IMR-90 (cell line): ENCODE measurements around the gene MRPL28. TPM values are rescaled to one million over a fixed set of nuclear protein-coding genes. Genes with fewer than 3 reads are reported as not detected.

Experiments
- ATAC-seq: fragments of 200-7000 bp; cut with Tn5 transposase; 2 replicates; pipeline ENCODE4 v1.9.1; 2020; ENCODE audit warnings: low read depth, mild to moderate bottlenecking, moderate library complexity
- BruUV-seq: library from RNA; stranded (reverse); fragments of 400-500 nt; replicated peaks from 2 replicates; lab custom pipeline; 2021; lab: Mats Ljungman, UMichigan
- CTCF ChIA-PET: fragments of 300-600 bp; formaldehyde crosslinking; extraction: SDS; loops from one replicate; lab custom pipeline; 2021; ENCODE audit warnings: antibody characterized with exemption; lab: Yijun Ruan, JAX
- POLR2A ChIA-PET: fragments of 300-600 bp; sonication (Branson Sonifier 250); formaldehyde crosslinking; loops from one replicate; lab custom pipeline; 2022; ENCODE audit warnings: antibody characterized with exemption; ENCODE audit not compliant: unreplicated experiment; lab: Charles Lee
- DNase-seq: peaks from one replicate; pipeline ENCODE4 v3.0.0; 2013
- H2AFZ ChIP-seq: replicated peaks from 2 replicates; pipeline ENCODE3; 2013; ENCODE audit warnings: low read length, mild to moderate bottlenecking; ENCODE audit not compliant: poor library complexity
- H2AK5ac ChIP-seq: 2 replicates; pipeline ENCODE4 v1.6.1; 2013; ENCODE audit warnings: low read depth, low read length, inconsistent platforms
- H2AK9ac ChIP-seq: replicated peaks from 2 replicates; pipeline ENCODE3; 2013; ENCODE audit warnings: mild to moderate bottlenecking, low read depth, low read length, moderate library complexity; ENCODE audit not compliant: poor library complexity
- H2BK120ac ChIP-seq: 2 replicates; pipeline ENCODE4 v1.6.1; 2013; ENCODE audit warnings: low read depth, low read length, inconsistent platforms
- H2BK15ac ChIP-seq: 3 replicates; pipeline ENCODE4 v1.6.1; 2013; ENCODE audit warnings: low read depth, low read length, inconsistent platforms
- H2BK20ac ChIP-seq: 2 replicates; pipeline ENCODE4 v1.6.1; 2013; ENCODE audit warnings: low read depth, mild to moderate bottlenecking, inconsistent platforms, low read length, moderate library complexity
- H2BK5ac ChIP-seq: 2 replicates; pipeline ENCODE4 v1.6.1; 2013; ENCODE audit warnings: mild to moderate bottlenecking, low read depth, low read length, inconsistent platforms; ENCODE audit not compliant: poor library complexity, severe bottlenecking
- H3K14ac ChIP-seq: replicated peaks from 2 replicates; pipeline ENCODE4 v1.6.1; 2013; ENCODE audit warnings: low read depth, low read length, inconsistent platforms
- H3K18ac ChIP-seq: 2 replicates; pipeline ENCODE4 v1.6.1; 2013; ENCODE audit warnings: low read depth, low read length, control low read depth
- H3K23ac ChIP-seq: 2 replicates; pipeline ENCODE4 v1.6.1; 2013; ENCODE audit warnings: low read depth, low read length, inconsistent platforms
- H3K27ac ChIP-seq: 2 replicates; pipeline ENCODE4 v1.5.1; 2013; ENCODE audit warnings: mild to moderate bottlenecking, control low read depth, low read length; ENCODE audit not compliant: insufficient read depth
- H3K27me3 ChIP-seq: 2 replicates; pipeline ENCODE4 v1.6.1; 2013; ENCODE audit warnings: low read length; ENCODE audit not compliant: control insufficient read depth, insufficient read depth
- H3K36me3 ChIP-seq: 2 replicates; pipeline ENCODE4 v1.6.1; 2013; ENCODE audit warnings: low read length, mixed read lengths; ENCODE audit not compliant: control insufficient read depth, insufficient read depth
- H3K4ac ChIP-seq: 2 replicates; pipeline ENCODE4 v1.6.1; 2013; ENCODE audit warnings: low read depth, low read length, inconsistent platforms
- H3K4me1 ChIP-seq: 2 replicates; pipeline ENCODE4 v1.6.1; 2013; ENCODE audit warnings: low read length, mixed read lengths; ENCODE audit not compliant: control insufficient read depth, insufficient read depth
- H3K4me2 ChIP-seq: 2 replicates; pipeline ENCODE4 v1.6.1; 2013; ENCODE audit warnings: low read depth, mild to moderate bottlenecking, control low read depth, low read length, moderate library complexity
- H3K4me3 ChIP-seq: 2 replicates; pipeline ENCODE4 v1.5.1; 2013; ENCODE audit warnings: low read depth, mild to moderate bottlenecking, control low read depth, low read length, moderate library complexity; ENCODE audit not compliant: insufficient read depth
- H3K56ac ChIP-seq: 2 replicates; pipeline ENCODE4 v1.6.1; 2013; ENCODE audit warnings: low read length, inconsistent platforms; ENCODE audit not compliant: insufficient read depth; ENCODE audit errors: extremely low read depth
- H3K79me1 ChIP-seq, 2 experiments: 2 replicates each; pipeline ENCODE4 v1.6.1; 2013; ENCODE audit warnings: low read length in 2 of 2, inconsistent platforms in 1 of 2, low read depth in 1 of 2
- H3K9ac ChIP-seq: 2 replicates; pipeline ENCODE4 v1.6.1; 2013; ENCODE audit warnings: low read depth, low read length, control low read depth
- H3K9me1 ChIP-seq: 2 replicates; pipeline ENCODE4 v1.6.1; 2013; ENCODE audit warnings: low read length, inconsistent platforms; ENCODE audit not compliant: insufficient read depth
- H3K9me3 ChIP-seq: 2 replicates; pipeline ENCODE4 v1.6.1; 2013; ENCODE audit warnings: low read length; ENCODE audit not compliant: control insufficient read depth, insufficient read depth
- H4K20me1 ChIP-seq: 2 replicates; pipeline ENCODE4 v1.6.1; 2013; ENCODE audit warnings: low read length, inconsistent platforms; ENCODE audit not compliant: insufficient read depth
- H4K5ac ChIP-seq: 2 replicates; pipeline ENCODE4 v1.6.1; 2013; ENCODE audit warnings: mild to moderate bottlenecking, low read depth, low read length, control low read depth
- H4K8ac ChIP-seq, 2 experiments: 2 replicates each; pipeline ENCODE4 v1.6.1; 2013; ENCODE audit warnings: low read depth in 2 of 2, low read length in 2 of 2, control low read depth in 1 of 2, inconsistent platforms in 1 of 2
- H4K91ac ChIP-seq: 2 replicates; pipeline ENCODE4 v1.6.1; 2013; ENCODE audit warnings: low read depth, low read length, inconsistent platforms; ENCODE audit not compliant: insufficient read depth
- CEBPB ChIP-seq: IDR thresholded peaks from 2 replicates; pipeline ENCODE4 v1.6.1; 2012; ENCODE audit warnings: low read depth, low read length, improper control_type of control experiment
- CHD1 ChIP-seq: IDR thresholded peaks from 2 replicates; pipeline ENCODE4 v1.6.1; 2012; ENCODE audit warnings: low read depth, low read length, improper control_type of control experiment
- FOS ChIP-seq: fragments of 150-350 bp; IDR thresholded peaks from 2 replicates; pipeline ENCODE4 v1.6.1; 2016; ENCODE audit warnings: low read depth, low read length
- MAFK ChIP-seq: IDR thresholded peaks from 2 replicates; pipeline ENCODE4 v1.6.1; 2012; ENCODE audit warnings: low read depth, low read length, improper control_type of control experiment
- MAZ ChIP-seq: IDR thresholded peaks from 2 replicates; pipeline ENCODE4 v1.6.1; 2012; ENCODE audit warnings: low read depth, mild to moderate bottlenecking, low read length, improper control_type of control experiment, moderate library complexity, borderline replicate concordance
- MXI1 ChIP-seq: IDR thresholded peaks from 2 replicates; pipeline ENCODE4 v1.6.1; 2012; ENCODE audit warnings: low read depth, mild to moderate bottlenecking, low read length, moderate library complexity, borderline replicate concordance
- POLR2A ChIP-seq: IDR thresholded peaks from 2 replicates; pipeline ENCODE4 v1.6.1; 2012; ENCODE audit warnings: mild to moderate bottlenecking, low read depth, low read length
- RAD21 ChIP-seq: IDR thresholded peaks from 2 replicates; pipeline ENCODE4 v1.6.1; 2012; ENCODE audit warnings: low read length, improper control_type of control experiment
- RFX5 ChIP-seq: IDR thresholded peaks from 2 replicates; pipeline ENCODE4 v1.8.0; 2012; ENCODE audit warnings: low read depth, mild to moderate bottlenecking, low read length, moderate library complexity
- SMC3 ChIP-seq: fragments of 150-350 bp; IDR thresholded peaks from 2 replicates; pipeline ENCODE4 v1.6.1; 2016; ENCODE audit warnings: low read depth, mild to moderate bottlenecking, antibody characterized with exemption, low read length, moderate library complexity
- WGBS, 2 experiments: methylation state at CpG; one replicate each; pipeline versions ENCODE4 v1.1.5 to v1.1.7; 2013; ENCODE audit warnings: missing lambda C conversion rate in 2 of 2; ENCODE audit not compliant: insufficient read length in 1 of 2; ENCODE audit errors: extremely low coverage in 2 of 2; 5-methylcytosine and 5-hydroxymethylcytosine counted together
- dilution Hi-C: fragments of 300-500 bp; cut with HindIII; formaldehyde crosslinking; loops from one replicate; pipeline ENCODE4 v1.14.3; 2018; ENCODE audit warnings: low sequenced_read_pairs; ENCODE audit not compliant: unreplicated experiment
- in situ Hi-C: fragments of 300-500 bp; cut with MboI; formaldehyde crosslinking; loops from 3 replicates; pipeline ENCODE4 v1.14.3; 2019; ENCODE audit warnings: low sequenced_read_pairs, inconsistent platforms, mixed read lengths
- intact Hi-C: fragments of 100-400 bp; cut with micrococcal nuclease; formaldehyde crosslinking; loops from 2 replicates; pipeline ENCODE4 v1.10.0; 2022
- polyA plus RNA-seq, 3 experiments: library from polyadenylated mRNA; depleted of rRNA; stranded (reverse); fragments of >200 nt; gene quantifications; 2 replicates each; pipeline ENCODE4 v1.2.3, GENCODE V29; 2012; ENCODE audit warnings: low replicate concordance in 1 of 3
- total RNA-seq: library from RNA; depleted of rRNA; stranded (reverse); fragments of >200 nt; gene quantifications from 2 replicates; pipeline ENCODE4 v1.2.3, GENCODE V29; 2012
- TF ChIP-seq, protein P1 (sequence below): fragments of 150-350 bp; IDR thresholded peaks from 2 replicates; pipeline ENCODE4 v1.6.1; 2017; ENCODE audit warnings: mild to moderate bottlenecking, antibody characterized with exemption, low read length, low read depth
- TF ChIP-seq, protein P2 (sequence below): conservative IDR thresholded peaks from 2 replicates; pipeline ENCODE4 v1.5.1; 2012; ENCODE audit warnings: mild to moderate bottlenecking, low read depth, low read length, improper control_type of control experiment

Gene MRPL28
- total and polyA plus RNA-seq, 2 of the 4 experiments (the other 2 are of a cell fraction), result 104 to 181 TPM

DNA sequence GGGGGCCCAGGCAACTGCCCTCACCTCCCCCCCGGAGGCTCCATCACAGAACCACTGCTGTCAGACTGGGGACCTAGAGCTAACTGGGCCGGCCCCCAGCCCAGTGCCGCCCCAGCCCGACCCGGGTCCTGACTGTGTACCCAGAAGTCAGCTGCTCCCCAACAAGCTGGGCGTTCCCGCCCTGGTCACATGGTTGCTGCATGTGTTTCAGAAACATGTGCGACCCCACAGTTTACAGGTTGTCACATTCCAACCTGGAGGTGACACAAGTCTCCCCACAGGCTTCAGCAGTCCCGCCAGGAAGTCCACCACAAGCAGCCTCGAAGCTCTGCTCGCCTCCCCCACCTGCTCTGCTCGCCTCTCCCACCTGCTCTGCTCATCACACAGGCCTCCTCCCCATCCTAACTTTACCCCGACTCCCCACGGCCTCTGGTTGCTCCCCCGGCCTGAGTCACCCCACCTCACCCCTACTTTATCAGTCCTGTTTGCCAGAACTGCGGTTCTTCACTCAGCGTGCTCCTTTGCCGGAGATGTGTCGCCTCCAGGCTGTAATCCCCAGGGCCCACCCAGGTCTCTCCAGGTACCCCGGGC lies 968 bp downstream of the MRPL28 start:
- WGBS, 2 experiments, result 81% methylated on average over 17 of the region's 20 CpGs; no CpG with 5 or more reads in 1 of the 2 experiments

More for the DNA sequence above, 968 bp downstream of the MRPL28 start:
- in situ Hi-C loops (no loop called here), dilution Hi-C loops (no loop called here), intact Hi-C loops (no loop called here)
- H2AK5ac ChIP-seq, result no peak overlapping the region
- H3K4me1 ChIP-seq, result peaks cover 7% of the 10 kb centered on the region; the same call in 1 of the 2 replicates
- no peak overlapping the region for H2BK15ac ChIP-seq
- H4K8ac ChIP-seq, result no peak overlapping the region
- no peak overlapping the region for H4K91ac ChIP-seq
- TF ChIP-seq, protein P1, sequence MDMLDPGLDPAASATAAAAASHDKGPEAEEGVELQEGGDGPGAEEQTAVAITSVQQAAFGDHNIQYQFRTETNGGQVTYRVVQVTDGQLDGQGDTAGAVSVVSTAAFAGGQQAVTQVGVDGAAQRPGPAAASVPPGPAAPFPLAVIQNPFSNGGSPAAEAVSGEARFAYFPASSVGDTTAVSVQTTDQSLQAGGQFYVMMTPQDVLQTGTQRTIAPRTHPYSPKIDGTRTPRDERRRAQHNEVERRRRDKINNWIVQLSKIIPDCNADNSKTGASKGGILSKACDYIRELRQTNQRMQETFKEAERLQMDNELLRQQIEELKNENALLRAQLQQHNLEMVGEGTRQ, result no peak
- TF ChIP-seq MXI1, result no peak
- no peak for TF ChIP-seq SMC3
- TF ChIP-seq CEBPB, result no peak
- TF ChIP-seq MAFK, result no peak
- TF ChIP-seq FOS, result no peak
- no peak for TF ChIP-seq RFX5
- no peak for TF ChIP-seq CHD1
- TF ChIP-seq, protein P2, sequence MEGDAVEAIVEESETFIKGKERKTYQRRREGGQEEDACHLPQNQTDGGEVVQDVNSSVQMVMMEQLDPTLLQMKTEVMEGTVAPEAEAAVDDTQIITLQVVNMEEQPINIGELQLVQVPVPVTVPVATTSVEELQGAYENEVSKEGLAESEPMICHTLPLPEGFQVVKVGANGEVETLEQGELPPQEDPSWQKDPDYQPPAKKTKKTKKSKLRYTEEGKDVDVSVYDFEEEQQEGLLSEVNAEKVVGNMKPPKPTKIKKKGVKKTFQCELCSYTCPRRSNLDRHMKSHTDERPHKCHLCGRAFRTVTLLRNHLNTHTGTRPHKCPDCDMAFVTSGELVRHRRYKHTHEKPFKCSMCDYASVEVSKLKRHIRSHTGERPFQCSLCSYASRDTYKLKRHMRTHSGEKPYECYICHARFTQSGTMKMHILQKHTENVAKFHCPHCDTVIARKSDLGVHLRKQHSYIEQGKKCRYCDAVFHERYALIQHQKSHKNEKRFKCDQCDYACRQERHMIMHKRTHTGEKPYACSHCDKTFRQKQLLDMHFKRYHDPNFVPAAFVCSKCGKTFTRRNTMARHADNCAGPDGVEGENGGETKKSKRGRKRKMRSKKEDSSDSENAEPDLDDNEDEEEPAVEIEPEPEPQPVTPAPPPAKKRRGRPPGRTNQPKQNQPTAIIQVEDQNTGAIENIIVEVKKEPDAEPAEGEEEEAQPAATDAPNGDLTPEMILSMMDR, result no peak
- TF ChIP-seq RAD21, result no peak
- TF ChIP-seq MAZ, result no peak
- no peak for TF ChIP-seq POLR2A
- no TSS peak for BruUV-seq
- ChIA-PET CTCF (no interaction called here), POLR2A (no interaction called here)
- H3K4ac ChIP-seq, result no peak overlapping the region
- no peaks in the 10 kb centered on the region for H3K9me3 ChIP-seq
- H2BK120ac ChIP-seq, result no peak overlapping the region
- H2BK5ac ChIP-seq, result no peak overlapping the region
- H3K9me1 ChIP-seq, result no peaks in the 10 kb centered on the region
- H3K4me3 ChIP-seq, result no peak overlapping the region
- no peaks in the 10 kb centered on the region for H4K20me1 ChIP-seq
- H3K56ac ChIP-seq, result no peak overlapping the region
- no peak overlapping the region; the same call in 1 of the 2 replicates for H3K4me2 ChIP-seq
- no peak overlapping the region for H2BK20ac ChIP-seq
- H3K9ac ChIP-seq, result no peak overlapping the region
- H3K14ac ChIP-seq, result no peak overlapping the region
- DNase-seq, result no peak
- H3K79me1 ChIP-seq, result peaks cover 4 to 11% of the 10 kb centered on the region in 2 experiments; a peak in 2 of 4 replicates
- no peak overlapping the region for H3K23ac ChIP-seq
- H3K36me3 ChIP-seq, result peaks cover 60% of the 10 kb centered on the region
- peak overlapping the region; percentile 42 for H2AK9ac ChIP-seq
- no peak overlapping the region for H4K5ac ChIP-seq
- H3K27ac ChIP-seq, result no peak overlapping the region
- no peak for ATAC-seq
- H2AFZ ChIP-seq, result no peak overlapping the region
- H3K27me3 ChIP-seq, result no peaks in the 10 kb centered on the region
- H3K18ac ChIP-seq, result no peak overlapping the region
